Coronary artery (tissue), 2 donors: ENCODE results near the gene FLCN.

Experiments used
- DNase-seq: peaks from one replicate; pipeline ENCODE4 v3.0.0-alpha.2; 2017; ENCODE audit warnings: low spot score
- H3K27ac ChIP-seq, 2 donors: fragments of 200-600 bp; sonication (generic); one replicate each; pipeline ENCODE4 v1.5.1; 2016 to 2019
- H3K4me3 ChIP-seq: fragments of 200-600 bp; sonication (generic); 2 replicates; pipeline ENCODE4 v1.5.1; 2016; ENCODE audit warnings: mild to moderate bottlenecking, moderate library complexity
- TF ChIP-seq, protein P1 (sequence below): fragments of 200-600 bp; sonication (generic); IDR thresholded peaks from one replicate; pipeline ENCODE4 v1.5.1; 2019; ENCODE audit warnings: antibody characterized with exemption

Gene FLCN

DNA sequence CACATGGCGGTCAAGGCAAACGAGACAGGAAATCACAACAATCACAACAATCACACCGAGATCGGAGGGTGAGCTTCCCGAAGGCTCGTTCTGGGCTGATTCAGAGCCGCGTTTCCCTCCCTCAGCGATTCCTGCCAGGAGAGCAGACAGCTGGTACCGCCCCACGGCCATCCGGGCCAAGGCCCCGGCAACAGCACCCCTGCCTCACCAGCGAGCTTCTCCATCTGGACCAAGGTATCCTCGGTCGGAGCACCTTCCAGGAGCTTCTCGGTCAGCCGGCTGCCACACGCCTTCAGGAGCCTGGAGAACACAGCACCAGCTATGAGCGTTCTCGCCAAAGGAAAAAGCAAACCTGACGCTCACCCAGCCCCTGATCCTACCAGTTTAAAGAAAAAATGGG, 15.6 kb downstream of the FLCN start:
- H3K4me3 ChIP-seq = no peak overlapping the region
- no peak overlapping the region for H3K27ac ChIP-seq
- no peak for DNase-seq
- TF ChIP-seq, protein P1, sequence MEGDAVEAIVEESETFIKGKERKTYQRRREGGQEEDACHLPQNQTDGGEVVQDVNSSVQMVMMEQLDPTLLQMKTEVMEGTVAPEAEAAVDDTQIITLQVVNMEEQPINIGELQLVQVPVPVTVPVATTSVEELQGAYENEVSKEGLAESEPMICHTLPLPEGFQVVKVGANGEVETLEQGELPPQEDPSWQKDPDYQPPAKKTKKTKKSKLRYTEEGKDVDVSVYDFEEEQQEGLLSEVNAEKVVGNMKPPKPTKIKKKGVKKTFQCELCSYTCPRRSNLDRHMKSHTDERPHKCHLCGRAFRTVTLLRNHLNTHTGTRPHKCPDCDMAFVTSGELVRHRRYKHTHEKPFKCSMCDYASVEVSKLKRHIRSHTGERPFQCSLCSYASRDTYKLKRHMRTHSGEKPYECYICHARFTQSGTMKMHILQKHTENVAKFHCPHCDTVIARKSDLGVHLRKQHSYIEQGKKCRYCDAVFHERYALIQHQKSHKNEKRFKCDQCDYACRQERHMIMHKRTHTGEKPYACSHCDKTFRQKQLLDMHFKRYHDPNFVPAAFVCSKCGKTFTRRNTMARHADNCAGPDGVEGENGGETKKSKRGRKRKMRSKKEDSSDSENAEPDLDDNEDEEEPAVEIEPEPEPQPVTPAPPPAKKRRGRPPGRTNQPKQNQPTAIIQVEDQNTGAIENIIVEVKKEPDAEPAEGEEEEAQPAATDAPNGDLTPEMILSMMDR = no peak

DNA sequence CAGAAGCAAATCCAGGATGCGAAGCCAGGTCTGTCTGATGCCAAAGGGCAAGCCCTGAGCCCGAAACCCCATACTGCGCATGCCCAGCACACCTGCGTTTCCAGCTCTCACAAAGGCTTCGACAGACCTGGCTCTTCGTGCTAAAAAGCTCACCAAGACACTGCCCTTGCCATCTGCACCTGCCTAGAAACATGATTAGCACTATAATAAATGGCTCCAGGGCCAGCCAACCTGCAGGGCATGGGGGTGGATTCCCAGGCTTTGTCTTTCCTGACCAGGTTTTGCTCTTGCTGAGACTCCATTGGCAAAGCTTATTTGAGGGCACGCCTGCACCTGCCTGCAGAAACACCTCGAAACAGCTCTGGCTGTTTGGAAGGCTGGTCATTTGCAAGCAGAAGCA, 16.4 kb downstream of the FLCN start:
- TF ChIP-seq, protein P1 = no peak
- Histone ChIP-seq H3K27ac (no peak overlapping the region), H3K4me3 (no peak overlapping the region)
- DNase-seq = no peak

DNA sequence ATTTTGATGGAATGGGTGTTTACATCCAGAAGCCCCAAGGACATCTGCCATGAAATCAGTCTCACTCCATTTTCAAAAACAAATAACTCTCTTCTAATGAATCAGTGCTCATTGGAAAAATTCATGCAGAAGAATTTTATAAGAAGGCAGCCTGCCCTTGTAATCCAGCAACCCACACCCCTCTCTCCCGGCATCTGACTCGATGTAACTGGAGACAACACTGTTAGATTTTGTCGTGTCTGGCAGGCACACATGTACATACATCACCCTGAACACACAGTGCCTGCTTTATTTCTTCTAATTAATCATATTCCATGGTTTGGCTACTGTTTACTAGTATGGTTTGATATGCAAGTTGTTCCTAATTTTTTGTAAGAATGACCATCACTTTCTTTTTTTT, 19.0 kb downstream of the FLCN start:
- DNase-seq = no peak
- TF ChIP-seq, protein P1 = no peak
- Histone ChIP-seq H3K4me3 (no peak overlapping the region), H3K27ac (no peak overlapping the region)

DNA sequence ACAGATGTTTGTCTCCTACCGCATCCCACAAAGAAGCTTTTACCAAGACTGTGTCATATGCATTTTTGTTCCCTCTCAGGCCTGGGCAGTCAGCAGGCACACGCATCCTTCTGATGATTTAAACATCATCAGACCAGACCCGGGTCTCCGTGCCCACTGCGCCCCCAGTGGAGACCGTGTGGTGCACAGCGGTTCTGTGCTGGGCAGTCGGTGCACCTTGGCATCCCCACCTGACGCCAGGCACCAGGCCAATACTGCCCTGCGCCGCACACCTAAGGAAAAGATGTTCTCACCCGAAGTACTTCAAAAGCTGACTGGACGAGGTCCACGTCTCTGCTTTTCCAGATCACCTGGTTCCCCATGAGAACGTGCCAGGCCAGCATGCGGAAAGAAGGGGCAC, 20.2 kb downstream of the FLCN start:
- TF ChIP-seq, protein P1 = no peak
- Histone ChIP-seq H3K27ac (no peak overlapping the region), H3K4me3 (no peak overlapping the region)
- DNase-seq = no peak

DNA sequence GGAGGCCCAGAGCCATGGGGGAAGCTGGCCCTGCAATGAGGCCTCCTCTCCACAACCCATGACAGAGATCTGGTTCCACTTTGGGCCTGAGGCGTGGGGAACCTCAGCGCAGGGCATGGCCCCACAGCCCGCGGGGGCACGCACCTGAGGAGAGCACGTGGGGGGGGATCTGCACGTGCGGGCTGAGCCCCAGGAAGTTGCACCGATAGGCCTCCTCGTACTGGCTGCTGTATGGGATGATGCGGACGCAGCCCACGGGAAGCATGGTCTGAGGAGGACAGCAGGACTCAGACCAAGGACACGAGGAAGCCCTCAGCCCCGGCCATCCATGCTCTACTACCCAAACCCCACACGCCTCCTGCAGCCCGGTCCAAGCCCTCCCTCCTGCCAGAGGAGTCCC, 20.7 kb downstream of the FLCN start:
- Histone ChIP-seq H3K4me3 (no peak overlapping the region), H3K27ac (no peak overlapping the region)
- no peak for DNase-seq
- TF ChIP-seq, protein P1 = no peak

DNA sequence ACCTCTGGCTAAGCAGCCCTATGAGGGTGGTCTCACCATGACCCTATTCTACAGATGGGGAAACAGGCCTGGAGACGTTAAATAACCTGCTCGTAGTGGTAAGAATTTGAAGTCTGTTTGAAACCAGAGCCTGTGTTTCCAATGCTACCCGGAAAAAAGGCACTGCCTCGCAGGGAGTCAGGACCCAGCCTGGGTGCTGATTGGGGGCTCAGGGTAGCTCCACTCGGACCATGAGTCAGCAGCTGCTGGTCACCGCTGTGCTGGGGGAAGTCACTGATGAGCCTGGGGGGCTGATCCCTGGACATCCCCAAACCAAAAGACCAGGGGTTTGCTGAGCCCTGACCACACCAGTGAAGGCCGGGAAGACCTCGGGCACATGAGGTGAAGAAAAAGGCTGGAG, 21.4 kb downstream of the FLCN start:
- TF ChIP-seq, protein P1 = no peak
- DNase-seq = no peak
- Histone ChIP-seq H3K27ac (no peak overlapping the region), H3K4me3 (no peak overlapping the region)

DNA sequence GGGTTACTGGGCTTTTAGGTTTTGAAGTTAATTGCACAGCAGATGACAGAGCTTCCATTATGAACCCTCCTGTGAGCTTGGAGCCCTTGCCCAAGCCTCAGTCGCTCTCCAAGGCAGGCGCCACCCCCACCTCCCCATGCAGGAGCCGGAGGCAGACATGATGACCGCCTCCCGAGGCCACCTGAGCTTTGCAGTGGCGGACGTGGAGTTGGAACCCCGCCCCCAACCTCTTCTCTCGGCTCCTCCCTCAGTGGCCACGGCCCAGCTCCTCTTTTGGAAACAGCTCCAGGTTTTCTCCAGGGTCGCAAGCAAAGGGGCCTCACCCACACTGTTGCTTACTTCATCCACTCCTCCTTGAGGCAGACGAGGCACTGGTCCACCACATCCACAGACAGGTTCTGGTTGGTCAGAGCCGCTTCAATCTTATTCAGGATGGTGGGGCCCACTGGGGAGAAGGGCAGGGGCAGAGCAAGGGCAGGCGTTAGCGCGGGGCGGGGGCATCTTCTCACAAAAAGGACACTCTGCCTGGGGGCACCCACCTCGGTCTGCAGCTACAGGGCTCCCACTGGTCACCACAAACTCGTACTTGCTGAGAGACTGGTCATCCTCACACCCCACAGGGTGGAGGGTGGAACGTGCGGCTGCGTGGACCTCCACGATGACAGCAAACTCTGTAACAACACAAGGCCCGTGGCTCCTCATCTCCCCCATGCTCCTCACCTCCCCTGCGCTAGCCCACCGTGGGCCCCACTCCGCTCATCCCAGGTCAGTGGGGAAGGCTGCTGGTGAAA, 22.1 kb downstream of the FLCN start:
- H3K4me3 ChIP-seq = no peak overlapping the region
- DNase-seq = no peak
- TF ChIP-seq, protein P1 = no peak
- H3K27ac ChIP-seq = no peak overlapping the region
